RWPE2 (cell line): Measurements from ENCODE around the gene TM9SF1.

ENCODE experiments used
- ATAC-seq: fragments of 200-7000 bp; cut with Tn5 transposase; 3 replicates; pipeline ENCODE4 v1.9.1; 2021; ENCODE audit warnings: low read depth
- DNase-seq: peaks from one replicate; pipeline ENCODE4 v3.0.0-alpha.2; 2020; ENCODE audit warnings: low spot score
- H3K27ac ChIP-seq: fragments of 450-650 bp; 2 replicates; pipeline ENCODE4 v1.5.1; 2017; ENCODE audit warnings: mild to moderate bottlenecking; ENCODE audit not compliant: poor library complexity, severe bottlenecking
- H3K27me3 ChIP-seq: fragments of 250-450 bp; sonication (Bioruptor Pico); 2 replicates; pipeline ENCODE4 v1.5.1; 2021; ENCODE audit warnings: mild to moderate bottlenecking, moderate library complexity; ENCODE audit not compliant: insufficient read depth, poor library complexity, severe bottlenecking
- H3K36me3 ChIP-seq: fragments of 250-450 bp; sonication (Bioruptor Pico); 2 replicates; pipeline ENCODE4 v1.5.1; 2020; ENCODE audit warnings: low read depth, mild to moderate bottlenecking, moderate library complexity
- H3K4me1 ChIP-seq: fragments of 250-450 bp; sonication (Bioruptor Pico); 2 replicates; pipeline ENCODE4 v1.5.1; 2021; ENCODE audit warnings: mild to moderate bottlenecking, moderate library complexity; ENCODE audit not compliant: insufficient read depth, poor library complexity, severe bottlenecking
- H3K4me3 ChIP-seq: fragments of 250-450 bp; sonication (Bioruptor Pico); 2 replicates; pipeline ENCODE4 v1.5.1; 2021; ENCODE audit warnings: mild to moderate bottlenecking, moderate library complexity; ENCODE audit not compliant: severe bottlenecking
- H3K9me3 ChIP-seq: fragments of 250-450 bp; sonication (Bioruptor Pico); 2 replicates; pipeline ENCODE4 v1.5.1; 2021; ENCODE audit warnings: mild to moderate bottlenecking, moderate library complexity; ENCODE audit not compliant: severe bottlenecking
- CTCF ChIP-seq: fragments of 450-650 bp; IDR thresholded peaks from one replicate; pipeline ENCODE4 v1.5.1; 2017; ENCODE audit warnings: mild to moderate bottlenecking, moderate library complexity; ENCODE audit not compliant: poor library complexity, severe bottlenecking

TM9SF1 gene

GRCh38 chr14:24144451-24144850 is 50.8 kb downstream of the TM9SF1 start:
- no peak overlapping the region for H3K4me3 ChIP-seq
- no peaks in the 10 kb centered on the region for H3K9me3 ChIP-seq
- H3K4me1 ChIP-seq: peaks cover 15% of the 10 kb centered on the region
- H3K27ac ChIP-seq: no peak overlapping the region
- TF ChIP-seq CTCF: no peak
- H3K27me3 ChIP-seq: no peaks in the 10 kb centered on the region
- peaks cover 39% of the 10 kb centered on the region for H3K36me3 ChIP-seq
- DNase-seq (no peak), ATAC-seq (no peak)

GRCh38 chr14:24143511-24143910 is 51.7 kb downstream of the TM9SF1 start:
- peaks cover 39% of the 10 kb centered on the region for H3K36me3 ChIP-seq
- H3K27me3 ChIP-seq: no peaks in the 10 kb centered on the region
- no peaks in the 10 kb centered on the region for H3K9me3 ChIP-seq
- no peak for ATAC-seq
- H3K4me1 ChIP-seq: peaks cover 15% of the 10 kb centered on the region
- TF ChIP-seq CTCF: no peak
- DNase-seq: no peak
- H3K27ac ChIP-seq: no peak overlapping the region
- no peak overlapping the region for H3K4me3 ChIP-seq

- Histone ChIP-seq H3K4me1 (peaks cover 15% of the 10 kb centered on the region), H3K27me3 (no peaks in the 10 kb centered on the region), H3K4me3 (peak within 1 kb of the TSS; percentile 65), H3K9me3 (no peaks in the 10 kb centered on the region), H3K27ac (peak within 1 kb of the TSS; percentile 83), H3K36me3 (peaks cover 52% of the 10 kb centered on the region)
- peak; percentile 34 for TF ChIP-seq CTCF
- peak; percentile 86 for ATAC-seq
- peak; percentile 100 for DNase-seq
Measured at GRCh38 chr14:24141097-24141880, 54.0 kb downstream of the TM9SF1 start, which contains the start of gene EMC9. TSS of gene EMC9 (minus strand) at chr14:24141591. CDS start at chr14:24141304, 287 bp downstream.

- Histone ChIP-seq H3K36me3 (peaks cover 46% of the 10 kb centered on the region), H3K4me3 (peak overlapping the region; percentile 65), H3K27ac (no peak overlapping the region), H3K4me1 (peaks cover 8% of the 10 kb centered on the region), H3K9me3 (no peaks in the 10 kb centered on the region), H3K27me3 (no peaks in the 10 kb centered on the region)
- DNase-seq (no peak), ATAC-seq (no peak)
- TF ChIP-seq CTCF: no peak
Measured at GRCh38 chr14:24139272-24139934, 55.8 kb downstream of the TM9SF1 start.
